Colon (tissue), 2 donors: ENCODE measurements around the gene PTX4.

Source experiments
- FAIRE-seq: peaks from 2 replicates; lab custom pipeline; 2012; peaks lifted over from hg19 to GRCh38; lab: Jason Lieb, UNC
- donor health status: control.
- donor health status: control.

The PTX4 gene

GRCh38 chr16:1523581-1524245 is 35.0 kb upstream of the PTX4 start:
- FAIRE-seq: no peak

DNA sequence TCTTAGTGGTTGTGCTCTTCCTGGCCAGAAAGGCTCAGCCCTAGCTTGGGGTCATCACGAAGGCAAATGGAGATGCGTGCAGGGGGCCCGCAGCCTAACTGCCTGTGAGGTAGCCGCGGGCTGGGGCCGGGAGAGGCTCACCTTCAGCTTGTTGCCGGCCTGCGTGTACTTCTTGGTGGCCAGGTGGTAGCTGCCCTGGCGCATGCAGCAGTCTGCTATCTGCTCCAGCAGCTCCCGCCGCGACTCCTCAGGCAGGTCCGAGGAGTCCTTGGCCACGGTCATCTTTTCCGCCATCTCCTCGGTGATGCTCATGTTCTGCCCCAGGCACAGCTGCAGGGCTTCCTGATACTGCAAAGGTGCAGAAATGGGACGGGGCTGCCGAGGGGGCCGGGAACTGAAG is 31.7 kb upstream of the PTX4 start:
- FAIRE-seq: no peak

DNA sequence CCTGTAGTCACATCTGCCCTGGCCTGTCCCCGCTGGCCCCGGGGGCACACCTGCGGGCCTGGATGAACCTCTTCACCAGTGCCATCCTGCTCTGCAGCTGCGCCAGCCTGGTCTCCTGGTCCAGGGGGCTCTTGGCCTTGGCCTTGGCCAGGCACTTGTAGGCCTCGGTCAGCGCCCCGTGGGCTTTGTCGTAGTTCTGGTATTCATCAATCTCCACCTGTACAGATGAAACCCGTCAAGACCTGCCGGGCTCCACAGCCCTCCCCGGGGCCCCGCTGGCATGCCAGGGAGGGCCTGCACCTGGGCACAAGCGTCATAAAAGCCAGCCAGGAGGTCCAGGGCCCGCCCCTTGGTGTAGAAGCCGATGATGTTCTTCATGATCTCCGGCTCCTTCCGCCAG is 31.1 kb upstream of the PTX4 start:
- FAIRE-seq: no peak

GRCh38 chr16:1518626-1519135 is 29.9 kb upstream of the PTX4 start:
- no peak for FAIRE-seq

DNA sequence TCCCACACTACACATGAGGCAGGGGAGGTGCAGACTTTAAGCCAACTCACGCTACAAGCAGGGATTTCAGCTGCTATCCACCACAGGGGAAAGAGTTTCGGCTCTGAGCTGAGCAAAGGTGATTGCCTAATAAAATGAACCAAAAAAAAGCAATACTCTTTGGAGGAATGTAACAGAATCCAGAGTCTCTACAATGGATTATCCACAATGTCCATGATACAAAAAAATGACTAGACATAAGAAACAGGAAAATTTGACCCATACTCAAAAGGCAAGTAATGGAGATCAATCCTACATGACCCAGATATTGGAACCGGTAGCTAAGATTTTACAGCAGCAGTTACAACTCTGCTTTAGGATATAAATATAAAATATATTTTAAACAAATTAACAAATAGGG is 25.8 kb upstream of the PTX4 start:
- no peak for FAIRE-seq

DNA sequence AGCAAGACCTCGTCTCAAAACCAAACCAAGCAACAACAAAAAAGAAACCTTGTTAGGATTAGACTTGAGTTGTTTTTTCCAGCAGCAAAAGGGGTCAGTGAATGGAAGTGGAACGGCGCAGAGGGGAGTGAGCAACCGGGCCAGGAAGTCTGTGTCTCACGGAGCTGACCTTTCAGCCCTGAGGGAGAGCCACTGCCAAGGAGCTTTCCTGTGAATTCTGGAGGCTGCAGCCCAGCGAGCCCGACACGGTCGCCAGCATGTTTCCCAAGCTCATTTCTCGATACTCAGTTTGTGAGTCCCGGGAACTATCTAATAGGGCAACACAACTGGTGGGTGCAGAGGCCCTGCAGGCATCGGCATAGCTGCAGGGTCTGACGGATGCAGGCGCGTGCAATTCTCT is 24.0 kb upstream of the PTX4 start:
- no peak for FAIRE-seq

DNA sequence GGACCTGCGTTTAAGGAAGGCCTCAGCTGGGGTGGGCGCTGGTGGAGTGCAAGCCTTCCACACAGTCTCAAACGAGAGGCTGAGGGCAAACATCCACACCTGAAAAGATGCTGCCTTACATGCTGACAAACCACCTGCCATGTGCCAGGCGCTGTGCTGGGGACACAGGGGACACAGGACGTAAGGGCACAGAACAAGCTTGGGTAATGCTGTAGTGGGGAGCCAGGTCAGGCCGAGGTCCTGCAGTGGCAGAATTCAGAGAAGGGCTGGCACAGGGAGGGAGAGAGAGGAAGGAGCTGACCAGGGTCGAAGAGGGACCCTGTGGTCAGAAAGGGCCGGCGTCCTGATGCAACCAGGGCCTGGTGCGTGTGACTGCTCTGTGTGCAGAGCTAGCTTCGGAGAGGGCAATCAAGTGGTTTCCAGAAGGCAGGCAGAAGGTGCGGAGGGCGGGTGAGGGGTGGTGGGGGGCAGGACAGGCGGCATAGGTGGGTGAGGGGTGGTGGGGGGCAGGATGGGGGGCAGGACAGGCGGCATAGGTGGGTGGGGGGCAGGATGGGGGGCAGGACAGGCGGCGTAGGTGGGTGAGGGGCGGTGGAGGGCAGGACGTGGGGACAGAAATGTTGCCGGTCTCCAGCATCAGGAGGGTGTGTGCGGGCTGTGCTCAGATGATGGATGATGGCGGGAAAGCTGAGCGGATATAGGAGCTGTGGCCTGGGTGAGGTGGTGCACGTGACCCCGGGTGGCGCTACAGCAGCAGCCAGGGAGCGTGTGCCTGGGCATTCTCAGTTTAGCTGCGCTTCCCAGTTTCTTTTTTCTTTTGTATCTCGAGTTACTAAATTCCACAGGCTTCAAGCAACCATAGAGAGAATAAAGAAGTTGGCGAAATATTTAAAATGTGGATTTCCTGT is 23.2 kb upstream of the PTX4 start:
- FAIRE-seq: no peak

DNA sequence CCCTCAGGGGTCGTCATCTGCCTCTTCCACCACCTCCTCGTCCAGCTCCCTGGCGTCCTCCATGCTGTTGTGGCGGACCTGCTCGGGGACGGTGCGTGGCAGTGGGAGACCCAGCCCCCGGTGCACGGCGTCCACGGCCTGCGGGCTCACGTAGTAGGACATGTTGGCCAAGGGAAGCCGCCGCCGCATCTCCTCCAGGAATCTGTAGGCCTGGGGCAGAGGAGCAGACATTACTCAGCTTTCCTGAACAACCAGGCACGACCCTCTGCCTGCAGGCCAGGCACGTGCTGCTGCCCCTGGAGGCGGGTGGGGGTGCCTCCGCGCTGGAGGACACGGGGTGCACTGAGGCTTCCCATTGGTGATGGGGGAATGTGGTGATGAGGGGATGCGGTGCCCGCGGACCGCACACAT is 22.2 kb upstream of the PTX4 start:
- FAIRE-seq: no peak

DNA sequence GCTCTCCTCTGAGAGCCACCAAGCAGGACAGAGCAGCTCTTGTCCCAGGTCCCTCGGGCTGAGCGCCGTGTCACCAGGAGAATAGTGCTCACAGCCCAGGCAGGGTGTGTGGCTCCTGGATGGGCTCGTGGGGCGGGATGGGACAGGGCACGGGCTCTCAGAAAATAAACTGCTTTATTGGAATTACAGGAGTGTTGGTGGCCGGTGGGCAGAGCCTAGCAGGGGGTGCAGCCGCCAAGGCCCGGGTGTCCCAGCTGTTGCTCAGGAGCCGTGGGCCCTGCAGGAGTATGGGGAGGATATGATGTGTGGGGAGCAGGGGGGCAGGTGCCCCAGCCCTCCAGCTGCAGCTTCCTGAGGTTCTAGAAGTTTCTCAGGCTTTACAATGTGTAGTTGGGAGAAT is 21.5 kb upstream of the PTX4 start:
- FAIRE-seq: no peak

GRCh38 chr16:1509307-1510221 is 20.8 kb upstream of the PTX4 start:
- FAIRE-seq: no peak

GRCh38 chr16:1508494-1509187 is 19.9 kb upstream of the PTX4 start:
- no peak for FAIRE-seq

DNA sequence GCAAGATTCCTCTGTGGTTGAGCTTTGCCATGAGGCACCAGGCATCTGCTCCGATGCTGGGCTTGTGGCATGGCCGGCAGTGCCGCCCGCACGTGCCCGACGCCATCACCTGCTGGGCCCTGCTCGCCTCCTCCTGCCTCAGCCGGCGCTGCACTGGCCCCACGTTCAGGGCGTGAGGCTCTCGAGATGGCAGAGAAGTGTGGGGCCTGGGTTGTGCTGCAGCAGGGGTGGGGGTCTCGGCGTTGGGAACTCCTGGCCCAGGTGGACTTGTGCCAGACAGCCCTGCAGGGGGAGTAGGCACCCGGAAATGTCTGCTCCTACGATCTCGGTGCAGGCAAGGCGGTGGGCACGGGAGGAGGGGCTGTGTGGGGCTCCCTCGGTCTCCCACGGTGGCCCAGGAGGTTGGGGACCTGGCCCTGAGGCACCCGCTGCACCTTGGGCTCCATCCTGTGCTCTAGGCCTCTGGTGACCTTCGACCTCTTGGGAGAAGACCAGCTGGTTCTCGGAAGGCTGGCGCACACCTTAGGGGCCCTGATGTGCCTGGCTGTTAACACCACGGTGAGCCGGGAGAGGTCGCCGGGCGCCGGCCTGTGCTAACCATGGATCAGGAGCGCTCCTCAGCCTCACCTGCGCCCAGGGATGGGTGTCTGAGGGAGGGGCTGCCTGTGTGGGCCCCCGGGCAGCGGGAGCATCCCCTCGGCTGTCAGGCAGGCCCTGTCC is 17.9 kb upstream of the PTX4 start:
- no peak for FAIRE-seq

- FAIRE-seq: no peak
Observed at GRCh38 chr16:1505912-1506311, 17.2 kb upstream of the PTX4 start.

- FAIRE-seq: no peak
Observed at GRCh38 chr16:1505073-1505844, 16.5 kb upstream of the PTX4 start.

DNA sequence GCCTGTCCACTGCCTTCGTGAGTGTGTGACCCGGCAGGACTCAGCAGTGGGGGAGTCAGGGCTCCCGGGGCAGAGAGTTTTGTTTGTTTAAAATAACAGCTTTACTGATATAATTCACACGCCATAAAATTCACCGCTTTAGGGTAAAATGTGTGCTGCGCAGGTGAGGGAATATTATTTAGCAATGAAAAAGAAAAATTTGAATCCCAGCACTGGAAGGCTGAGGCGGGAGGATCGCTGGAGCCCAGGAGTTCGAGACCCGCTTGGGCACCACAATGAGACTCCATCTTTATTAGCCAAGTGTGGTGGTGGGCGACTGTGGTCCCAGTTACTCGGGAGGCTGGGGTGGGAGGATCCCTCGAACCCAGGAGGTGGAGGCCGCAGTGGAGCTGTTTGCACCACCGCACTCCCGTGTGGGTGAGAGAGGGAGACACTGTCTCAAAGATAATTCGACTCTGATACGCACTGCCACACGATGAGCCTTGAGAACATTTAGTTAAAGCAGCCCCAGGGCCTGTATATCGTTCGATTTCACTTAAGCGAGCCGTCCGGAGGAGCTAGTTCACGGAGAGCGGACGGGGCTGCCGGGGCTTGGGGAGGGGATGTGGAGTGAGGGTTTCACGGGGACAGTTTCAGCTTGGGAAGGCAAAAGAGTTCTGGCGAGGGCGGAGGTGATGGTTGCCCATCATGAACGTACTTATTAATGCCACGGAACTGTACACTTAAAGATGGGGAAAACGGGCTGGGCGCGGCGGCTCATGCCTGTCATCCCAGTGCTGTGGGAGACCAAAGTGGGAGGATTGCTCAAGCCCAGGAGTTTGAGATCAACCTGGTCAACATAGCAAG is 14.6 kb upstream of the PTX4 start:
- FAIRE-seq: no peak

DNA sequence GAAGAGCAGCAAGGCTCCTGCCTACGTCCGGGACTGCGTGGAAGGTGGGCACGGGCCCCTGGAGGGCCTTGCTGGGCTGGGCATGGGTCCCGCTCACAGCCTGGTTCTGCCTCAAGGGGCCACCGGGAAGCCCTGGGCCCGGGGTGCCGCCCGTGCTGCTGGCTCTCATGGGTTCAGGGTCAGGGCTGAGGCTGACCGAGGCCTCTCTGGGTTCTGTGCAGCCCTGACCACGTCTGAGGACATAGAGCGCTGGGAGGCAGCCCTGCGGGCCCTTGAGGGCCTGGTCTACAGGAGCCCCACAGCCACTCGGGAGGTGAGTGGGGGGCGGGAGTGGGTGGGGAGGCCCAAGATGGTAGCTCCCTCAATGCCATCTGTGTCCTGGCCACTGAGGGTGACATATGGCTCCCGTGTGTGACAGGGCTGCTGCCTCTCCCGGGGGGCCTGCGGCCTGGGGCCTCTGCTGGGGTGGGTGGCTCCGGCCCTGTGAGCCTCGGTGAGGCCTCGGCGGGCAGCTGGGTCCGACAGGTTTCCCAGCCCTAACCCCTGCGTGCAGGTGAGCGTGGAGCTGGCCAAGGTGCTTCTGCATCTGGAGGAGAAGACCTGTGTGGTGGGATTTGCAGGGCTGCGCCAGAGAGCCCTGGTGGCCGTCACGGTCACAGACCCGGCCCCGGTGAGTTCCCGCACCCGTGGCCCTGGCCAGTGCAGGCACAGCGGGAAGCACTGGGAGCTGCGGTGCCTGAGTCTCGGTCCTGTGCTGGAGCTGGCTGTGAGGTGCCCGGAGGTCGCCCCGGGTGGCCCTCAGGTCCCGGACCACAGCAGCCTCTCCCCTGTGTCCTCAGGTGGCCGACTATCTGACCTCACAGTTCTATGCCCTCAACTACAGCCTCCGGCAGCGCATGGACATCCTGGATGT is 13.6 kb upstream of the PTX4 start:
- no peak for FAIRE-seq

DNA sequence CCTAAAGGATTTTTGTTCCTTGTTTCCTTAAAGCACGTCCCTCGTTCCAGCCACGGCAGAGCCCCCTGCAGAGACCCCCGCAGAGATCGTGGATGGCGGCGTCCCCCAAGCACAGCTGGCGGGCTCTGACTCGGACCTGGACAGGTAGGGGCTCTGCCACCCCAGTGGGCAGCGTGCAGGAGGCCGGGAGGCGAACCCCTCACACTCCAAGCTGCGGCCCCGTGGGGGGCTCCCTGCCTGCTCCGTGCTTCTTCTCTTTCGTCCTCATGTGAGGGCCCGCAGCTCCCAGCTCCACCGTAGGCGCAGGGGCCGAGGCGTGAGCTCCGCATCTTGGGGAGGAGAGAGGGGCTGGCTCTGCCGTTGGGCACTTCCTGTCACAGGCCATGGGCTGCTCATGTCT is 12.9 kb upstream of the PTX4 start:
- FAIRE-seq: no peak

DNA sequence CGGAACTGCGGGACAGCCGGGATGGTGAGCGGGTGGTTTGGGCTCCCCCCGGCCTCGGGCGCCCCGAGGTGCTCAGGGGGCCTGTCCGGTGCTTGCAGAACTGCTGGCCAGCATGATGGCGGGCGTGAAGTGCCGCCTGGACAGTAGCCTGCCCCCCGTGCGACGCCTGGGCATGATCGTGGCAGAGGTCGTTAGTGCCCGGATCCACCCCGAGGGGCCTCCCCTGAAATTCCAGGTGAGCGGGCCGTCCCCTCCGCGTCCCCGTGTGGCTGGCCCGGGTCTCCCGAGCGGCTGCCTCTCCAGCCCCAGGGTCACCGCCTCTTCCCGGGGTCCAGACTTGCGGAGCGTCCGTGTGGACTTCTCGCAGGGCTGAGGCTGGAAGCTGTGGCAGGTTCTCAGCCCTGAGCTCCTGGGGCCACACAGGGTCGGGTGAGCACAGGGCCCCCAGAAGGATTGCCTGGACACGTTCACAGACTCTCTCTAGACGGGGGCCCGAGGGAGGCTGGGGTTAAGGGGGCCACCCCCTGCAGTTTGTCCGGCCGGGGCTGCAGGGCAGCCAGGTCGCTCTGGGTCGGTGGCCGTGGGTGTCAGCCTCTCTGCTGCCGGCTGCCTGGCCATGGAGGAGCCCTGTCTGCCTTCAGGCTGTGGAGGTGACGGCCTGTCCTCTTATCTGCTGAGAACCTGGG is 11.9 kb upstream of the PTX4 start:
- no peak for FAIRE-seq
